Ecto neural progenitor cell (in vitro differentiated cells): ENCODE results near the gene ATOSB.
"Not testable (repeated sequence)": the region's sequence is repeated elsewhere in the genome, so short reads cannot be mapped to it uniquely, and the experiment has no call there.

Experiments used
- DNase-seq: peaks from one replicate; pipeline ENCODE4 v3.0.0-alpha.2; 2018; ENCODE audit warnings: low spot score

ATOSB gene

DNA sequence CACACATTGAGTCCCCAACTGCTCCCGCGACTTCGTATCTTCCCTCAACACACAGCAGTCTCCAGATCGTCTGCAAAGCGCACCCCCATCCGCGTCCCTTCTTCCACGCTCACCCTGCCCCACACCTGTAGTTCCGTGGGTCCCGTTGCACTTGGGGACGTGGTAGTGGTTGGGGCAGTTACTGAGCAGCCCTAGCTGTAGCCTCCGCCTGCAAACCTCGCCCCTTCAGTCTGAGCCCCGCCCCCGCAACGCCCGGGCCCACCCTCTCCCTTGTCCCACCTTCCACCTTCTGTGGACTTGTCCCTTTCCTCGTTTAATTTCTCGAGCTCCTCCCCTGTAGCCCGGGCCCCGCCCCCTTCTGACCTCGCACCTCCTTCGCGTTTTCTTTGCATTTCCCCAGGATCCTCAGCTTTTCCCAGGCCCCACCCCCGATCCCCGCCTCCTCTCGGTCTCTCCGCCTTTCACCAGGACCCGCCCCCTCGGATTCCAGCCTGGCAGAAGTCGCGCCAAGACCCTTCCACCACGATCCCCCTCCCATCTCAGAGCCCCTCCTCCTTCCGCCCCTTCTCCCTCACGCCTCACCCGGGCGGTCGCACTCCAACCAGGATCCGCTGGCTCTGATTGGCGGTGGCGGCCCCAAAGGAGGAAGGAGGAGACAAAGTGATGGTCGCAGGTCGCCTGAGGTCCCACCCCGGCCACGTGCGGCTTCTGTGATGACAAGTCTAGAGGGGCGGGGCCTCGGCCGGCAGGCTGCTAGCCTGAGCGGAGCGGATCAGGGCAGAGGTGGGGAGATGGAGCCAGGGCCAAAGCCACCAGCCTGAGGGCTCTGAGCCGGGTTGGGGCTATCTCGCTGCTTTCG, at the start of gene ATOSB:
TSS of gene ATOSB (minus strand) at position 183 of the 859 bp plus-strand sequence. CDS start 7,588 bp downstream, outside the sequence.
- peak; percentile 100 for DNase-seq

- no peak for DNase-seq
Observed at GRCh38 chr9:35164711-35165110, 49.0 kb upstream of the ATOSB start.

DNA sequence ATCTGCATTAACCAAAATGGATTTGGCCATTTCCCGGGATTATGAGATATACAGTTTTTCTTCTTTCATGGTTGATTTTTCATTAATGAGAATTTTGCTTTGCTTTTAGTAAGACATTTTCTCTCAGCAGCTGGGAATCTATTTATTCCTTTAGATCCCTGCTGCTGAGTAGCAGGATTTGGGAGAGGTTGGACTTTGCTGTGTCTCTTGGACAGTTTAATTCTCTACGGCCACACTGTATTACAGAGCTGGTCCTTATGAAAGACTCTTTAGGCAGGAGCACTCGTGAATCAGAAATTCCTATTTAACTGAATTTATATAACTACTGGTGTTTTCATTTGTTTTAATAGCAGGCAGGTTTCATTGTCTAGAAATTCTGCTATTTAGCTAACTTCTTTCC, 47.8 kb upstream of the ATOSB start:
- no peak for DNase-seq

- no peak for DNase-seq
Observed at GRCh38 chr9:35162605-35163315, 47.1 kb upstream of the ATOSB start.

DNA sequence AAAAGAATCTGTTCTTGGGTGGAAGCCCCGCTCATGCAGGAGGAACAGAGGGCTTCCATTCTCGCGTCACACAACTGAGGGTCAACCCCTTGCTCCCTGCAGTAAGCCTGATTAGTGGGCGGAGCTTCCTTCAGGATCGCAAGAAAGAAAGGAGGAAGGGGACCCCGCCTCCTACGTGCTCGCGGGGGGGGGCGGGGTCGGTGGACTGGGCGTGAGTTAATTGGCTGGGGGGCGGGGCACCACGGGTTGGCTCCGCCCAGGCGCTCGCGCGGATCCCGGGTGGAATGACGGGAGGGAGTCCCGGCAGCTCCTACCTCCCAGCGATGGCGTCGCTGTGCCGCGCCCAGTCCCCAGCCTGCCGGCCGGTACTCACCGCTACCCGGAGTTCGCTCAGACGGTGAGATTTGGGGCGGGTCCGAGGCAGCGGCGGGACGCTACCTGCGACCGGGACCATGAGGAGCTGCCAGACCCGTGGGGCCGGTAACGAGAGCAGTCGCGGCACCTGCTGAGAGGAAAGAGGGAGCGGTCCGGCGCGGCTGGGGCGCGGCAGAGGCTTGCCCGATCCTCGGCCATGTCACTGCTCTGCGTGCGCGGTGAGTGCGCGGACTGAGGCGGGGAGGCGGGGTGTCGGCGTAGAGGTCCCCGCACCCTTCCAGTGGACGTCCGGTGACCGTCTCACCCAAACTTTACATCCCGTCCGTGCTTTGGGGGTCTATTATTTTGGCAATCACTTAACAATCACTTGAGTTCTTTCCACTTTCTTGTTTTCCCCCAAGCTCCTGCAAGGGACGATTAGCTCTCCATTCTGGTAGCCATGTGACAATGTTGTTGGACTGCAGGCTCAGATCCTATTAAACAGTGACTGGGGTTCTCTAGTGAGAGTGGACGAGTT, 46.3 kb upstream of the ATOSB start, which contains the start of gene UNC13B:
TSS of gene UNC13B (plus strand) at position 297 of the 892 bp plus-strand sequence. CDS start at position 572, 275 bp downstream.
- DNase-seq, result peak; percentile 98

DNA sequence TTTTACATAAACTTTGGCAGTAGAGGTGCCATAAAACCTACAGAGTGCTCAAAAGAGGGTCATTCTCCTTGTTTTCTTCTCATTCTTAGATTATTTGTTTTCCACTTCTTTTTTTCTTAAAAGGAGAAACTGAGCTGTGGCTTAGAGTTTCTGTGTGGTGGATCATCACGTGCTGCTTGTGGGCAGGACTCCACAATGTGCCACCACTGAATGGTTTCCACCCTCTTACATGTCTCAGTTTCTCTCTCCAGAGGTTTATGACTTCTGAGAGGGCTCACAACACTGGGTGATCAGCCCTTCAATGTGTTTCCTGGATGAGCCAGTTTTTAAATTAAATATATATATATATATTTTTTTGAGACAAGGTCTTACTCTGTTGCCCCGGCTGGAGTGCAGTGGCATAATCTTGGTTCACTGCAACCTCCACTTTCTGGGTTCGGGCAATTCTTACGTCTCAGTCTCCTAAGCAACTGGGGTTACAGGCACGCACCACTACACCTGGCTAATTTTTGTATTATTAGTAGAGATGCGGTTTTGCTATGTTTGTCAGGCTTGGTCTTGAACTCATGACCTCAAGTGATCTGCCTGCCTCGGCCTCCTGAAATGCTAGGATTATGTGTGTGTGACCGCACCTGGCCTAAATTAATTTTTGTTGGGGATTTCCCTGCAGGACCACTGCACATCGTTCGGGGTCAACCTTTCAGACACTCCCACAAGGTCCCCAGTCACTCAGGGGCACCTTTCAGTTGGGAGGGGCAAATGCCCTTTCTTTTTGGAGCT, 43.0 kb upstream of the ATOSB start:
- DNase-seq, result no peak

DNA sequence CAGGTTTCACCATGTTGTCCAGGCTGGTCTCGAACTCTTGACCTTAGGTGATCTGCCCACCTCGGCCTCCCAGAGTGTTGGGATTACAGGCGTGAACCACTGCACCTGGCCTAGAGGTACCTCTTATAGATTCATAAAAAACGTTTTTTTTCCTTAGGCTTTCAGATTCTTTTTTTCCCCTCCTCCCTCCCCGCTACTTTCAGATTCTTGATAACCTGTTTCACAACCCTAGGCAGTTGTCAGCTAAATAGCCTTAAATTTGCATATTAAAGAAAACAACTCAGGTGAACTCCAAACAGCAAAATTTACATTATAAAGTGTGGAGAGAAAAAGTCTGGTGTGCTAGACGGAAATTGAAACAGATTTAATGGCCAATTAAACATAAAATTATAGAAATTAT, 42.2 kb upstream of the ATOSB start:
- DNase-seq, result not testable (repeated sequence)

DNA sequence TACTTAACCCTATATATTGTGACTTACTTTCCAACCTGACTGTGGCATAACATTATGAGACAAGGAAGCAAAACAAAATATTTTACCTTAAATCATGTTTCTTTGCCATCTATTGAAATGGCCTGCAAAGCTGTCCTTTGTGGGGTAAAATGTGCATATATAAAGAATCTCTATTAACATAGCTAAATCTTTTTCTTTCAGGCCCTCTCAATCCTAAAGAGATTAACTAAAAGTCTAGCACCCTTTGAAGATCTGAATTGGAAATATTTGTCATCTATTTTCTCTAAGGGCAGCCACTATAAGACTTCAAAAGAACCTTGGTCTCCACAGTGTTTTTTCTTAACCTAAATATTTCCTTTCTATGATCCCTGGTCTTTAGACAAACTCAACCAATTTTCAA, 41.1 kb upstream of the ATOSB start:
- no peak for DNase-seq

DNA sequence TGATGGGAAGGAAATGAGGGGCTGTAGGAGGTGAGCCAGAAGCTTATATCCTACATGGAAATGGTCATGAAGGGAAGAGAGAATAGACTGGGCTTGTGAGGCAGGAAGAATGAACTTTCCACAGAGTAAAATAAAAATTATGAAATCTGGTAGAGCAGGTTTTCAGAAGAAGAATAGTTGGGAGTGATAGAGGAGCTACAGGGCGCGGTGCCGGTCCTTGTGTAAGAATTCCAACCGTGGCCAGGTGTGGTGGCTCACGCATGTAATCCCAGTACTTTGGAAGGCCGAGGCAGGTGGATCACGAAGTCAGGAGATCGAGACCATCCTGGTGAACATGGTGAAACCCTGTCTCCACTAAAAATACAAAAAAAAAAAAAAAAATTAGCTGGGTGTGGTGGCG, 37.3 kb upstream of the ATOSB start:
- no peak for DNase-seq

DNA sequence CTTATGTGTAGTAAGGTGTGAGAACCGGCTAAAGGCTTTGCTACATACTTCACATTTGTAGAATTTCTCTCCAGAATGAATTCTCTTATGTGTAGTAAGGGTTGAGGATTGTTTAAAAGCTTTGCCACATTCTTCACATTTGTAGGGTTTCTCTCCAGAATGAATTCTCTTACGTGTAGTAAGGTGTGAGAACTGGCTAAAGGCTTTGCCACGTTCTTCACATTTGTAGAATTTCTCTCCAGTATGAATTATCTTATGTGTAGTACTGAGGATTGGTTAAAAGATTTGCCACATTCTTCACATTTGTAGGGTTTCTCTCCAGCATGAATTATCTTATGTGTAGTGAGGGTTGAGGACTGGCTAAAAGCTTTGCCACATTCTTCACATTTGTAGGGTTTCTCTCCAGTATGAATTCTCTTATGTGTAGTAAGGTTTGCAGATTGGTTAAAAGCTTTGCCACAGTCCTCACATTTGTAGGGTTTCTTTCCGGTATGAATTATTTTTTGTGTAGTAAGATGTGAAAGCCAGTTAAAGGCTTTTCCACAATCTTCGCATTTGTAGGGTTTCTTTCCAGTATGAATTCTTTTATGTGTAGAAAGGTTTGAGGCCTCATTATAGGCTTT, 32.4 kb upstream of the ATOSB start:
- not testable (repeated sequence) for DNase-seq

GRCh38 chr9:35142037-35142436, 26.4 kb upstream of the ATOSB start:
- no peak for DNase-seq

DNA sequence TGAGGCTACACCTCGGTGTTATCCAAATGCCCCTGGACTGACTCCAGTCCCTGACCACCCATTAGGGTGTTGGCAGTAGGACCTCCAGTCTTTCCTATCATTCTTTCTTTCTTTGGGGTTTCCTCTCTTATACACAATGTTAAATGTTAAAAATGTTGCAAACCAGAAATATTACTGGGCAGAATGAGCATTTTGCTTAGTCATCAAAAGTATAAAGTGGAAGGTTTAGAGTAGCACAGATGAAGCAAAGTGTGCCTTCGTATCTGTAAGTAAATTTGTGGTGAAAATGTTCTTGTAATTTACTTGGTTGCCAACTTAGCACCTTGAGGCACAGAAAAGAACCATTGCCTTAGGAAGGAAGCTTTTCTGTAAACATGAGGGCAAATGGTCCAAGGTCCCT, 24.4 kb upstream of the ATOSB start:
- no peak for DNase-seq

- DNase-seq, result no peak
Observed at GRCh38 chr9:35136866-35137265, 21.2 kb upstream of the ATOSB start.

GRCh38 chr9:35135988-35136387, 20.3 kb upstream of the ATOSB start:
- DNase-seq, result no peak

DNA sequence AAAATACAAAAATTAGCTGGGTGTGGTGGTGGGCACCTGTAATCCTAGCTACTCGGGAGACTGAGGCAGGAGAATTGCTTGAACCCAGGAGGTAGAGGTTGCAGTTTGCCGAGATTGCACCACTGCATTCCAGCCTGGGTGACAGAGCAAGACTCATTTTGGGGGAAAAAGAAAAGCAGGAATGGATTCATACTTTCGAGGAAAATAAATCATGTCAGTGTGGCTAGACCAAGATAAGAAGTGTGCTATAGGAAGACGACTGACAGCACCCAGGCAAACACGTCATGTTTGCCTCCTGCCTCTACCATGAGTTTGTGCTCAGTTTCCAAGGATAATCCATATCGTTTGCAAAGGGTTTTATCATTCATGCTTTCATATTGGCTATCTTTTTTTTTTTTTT, 19.3 kb upstream of the ATOSB start:
- no peak for DNase-seq

DNA sequence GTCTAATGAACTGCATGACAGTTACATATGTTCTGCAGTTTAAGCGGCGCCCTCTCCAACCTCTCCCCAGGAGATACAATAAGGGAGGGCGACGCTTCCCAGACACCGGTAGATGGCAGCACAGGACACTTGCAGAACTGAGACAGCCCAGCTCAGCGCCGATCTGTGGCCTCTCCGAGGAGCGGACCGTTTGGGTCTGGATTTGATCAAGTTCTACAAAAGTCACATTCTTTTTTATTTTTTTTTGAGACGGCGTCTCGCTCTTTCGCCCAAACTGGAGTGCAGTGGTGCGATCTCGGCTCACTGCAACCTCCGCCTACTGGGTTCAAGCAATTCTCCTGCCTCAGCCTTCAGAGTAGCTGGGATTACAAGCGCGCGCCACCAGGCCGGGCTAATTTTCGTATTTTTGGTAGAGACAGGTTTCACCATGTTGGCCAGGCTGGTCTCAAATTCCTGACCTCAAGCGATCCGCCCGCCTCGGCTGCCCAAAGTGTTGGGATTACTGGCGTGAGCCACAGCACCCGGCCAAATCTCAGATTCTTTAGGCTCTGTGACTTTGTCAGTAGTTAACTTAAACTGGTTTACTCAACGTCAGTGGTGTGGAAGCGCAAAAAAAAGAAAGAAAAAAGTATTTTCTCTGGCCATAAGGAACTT, 1.4 kb upstream of the ATOSB start:
- DNase-seq, result peak; percentile 92

GRCh38 chr9:35116539-35116897, 856 bp upstream of the ATOSB start:
- DNase-seq, result no peak

DNA sequence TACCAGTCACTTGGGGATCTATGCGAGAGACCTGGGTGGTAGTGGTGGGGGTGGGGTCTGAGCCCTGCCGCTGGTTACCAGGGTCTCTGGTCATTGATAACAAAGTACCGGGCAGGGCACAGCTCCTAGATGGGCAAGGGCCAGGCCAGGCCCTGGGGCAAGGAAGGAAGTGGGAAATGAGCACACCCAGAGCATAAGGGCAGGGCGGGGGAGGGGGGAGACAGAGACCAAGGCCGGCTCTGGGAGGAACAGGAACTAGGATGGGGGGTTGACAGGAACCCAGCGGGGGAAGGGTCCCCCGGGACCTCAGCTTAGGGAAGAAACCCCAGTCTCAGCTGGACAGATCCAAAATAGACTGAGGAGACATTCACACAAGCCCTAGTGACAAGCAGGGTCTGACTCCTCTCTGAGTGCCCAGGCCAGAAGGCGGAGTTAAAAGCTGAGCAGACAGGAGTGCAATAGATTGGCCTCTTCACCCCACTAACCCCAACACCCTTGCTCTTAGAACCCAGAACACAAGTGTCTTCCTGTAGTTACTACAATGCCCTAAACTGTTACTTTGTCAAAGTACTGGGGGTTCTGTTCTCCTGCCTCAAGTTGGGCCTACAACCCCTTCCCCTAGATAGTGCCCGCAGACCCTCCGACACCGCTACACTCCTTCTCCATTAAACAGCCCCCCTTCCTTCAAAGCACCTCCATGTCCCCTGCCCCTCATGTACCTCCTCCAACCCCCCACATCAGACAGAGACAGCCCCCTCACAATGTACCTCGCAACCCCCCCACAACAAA, 628 bp downstream of the ATOSB start:
- peak; percentile 66 for DNase-seq

- DNase-seq, result peak; percentile 93
Observed at GRCh38 chr9:35114113-35114839, 1.4 kb downstream of the ATOSB start.
